ENCODE measurements around the gene PHRF1. TPM values are rescaled to one million over a fixed set of nuclear protein-coding genes. Genes with fewer than 3 reads are reported as not detected.
"Not testable (repeated sequence)": the region's sequence is repeated elsewhere in the genome, so short reads cannot be mapped to it uniquely, and the experiment has no call there.

Gene PHRF1
- total and polyA plus RNA-seq, 2 donors from 2014 or later, result 7.5 to 30.9 TPM

DNA sequence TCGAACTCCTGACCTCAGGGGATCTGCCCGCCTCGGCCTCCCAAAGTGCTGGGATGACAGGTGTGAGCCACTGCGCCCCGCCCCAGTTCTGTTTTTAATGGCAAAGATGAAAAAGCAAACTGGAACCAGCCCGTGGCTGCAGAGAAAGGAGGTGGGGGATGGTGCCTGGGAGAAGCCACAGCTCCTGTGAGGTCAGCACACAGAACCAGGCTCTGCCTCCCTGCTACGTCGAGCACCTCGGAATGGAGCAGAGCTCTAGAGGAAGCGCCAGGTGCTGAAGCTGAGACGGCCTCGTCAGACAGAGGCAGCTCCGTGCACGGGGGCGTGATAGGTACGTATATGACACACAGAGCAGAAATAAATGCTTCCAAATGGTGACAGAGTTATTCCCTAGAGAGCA, 69.3 kb downstream of the PHRF1 start:
- DNase-seq (no peak), FAIRE-seq (no peak)
- no peaks in the 10 kb centered on the region for H3K9me3 ChIP-seq (ENCODE audit: control insufficient read depth in 2 of 3, insufficient read depth in 1 of 3, low read length in 3 of 3)
- H3K36me3 ChIP-seq (ENCODE audit: control insufficient read depth in 2 of 3, insufficient read depth in 3 of 3, low read length in 3 of 3), result peaks cover 0 to 8% (median 0%) of the 10 kb centered on the region in 3 donors
- no peak overlapping the region for H3K27ac ChIP-seq (ENCODE audit: low read depth in 2 of 2, low read length in 2 of 2)
- no peak overlapping the region for H3K9ac ChIP-seq (ENCODE audit: low read length in 3 of 3)
- H3K27me3 ChIP-seq (ENCODE audit: control insufficient read depth, insufficient read depth, low read length), result no peaks in the 10 kb centered on the region
- H3K4me3 ChIP-seq (ENCODE audit: low read length in 3 of 3), result no peak overlapping the region
- peaks cover 0 to 3% (median 0%) of the 10 kb centered on the region in 3 donors for H3K4me1 ChIP-seq (ENCODE audit: control insufficient read depth in 2 of 3, insufficient read depth in 2 of 3, low read depth in 1 of 3, low read length in 3 of 3)
- intact Hi-C loops (cut with DNase I), result no loop called here
- TF ChIP-seq CTCF (IDR thresholded peaks at IDR 0.05; ENCODE audit: borderline replicate concordance, extremely low read depth, insufficient read depth), result no peak

DNA sequence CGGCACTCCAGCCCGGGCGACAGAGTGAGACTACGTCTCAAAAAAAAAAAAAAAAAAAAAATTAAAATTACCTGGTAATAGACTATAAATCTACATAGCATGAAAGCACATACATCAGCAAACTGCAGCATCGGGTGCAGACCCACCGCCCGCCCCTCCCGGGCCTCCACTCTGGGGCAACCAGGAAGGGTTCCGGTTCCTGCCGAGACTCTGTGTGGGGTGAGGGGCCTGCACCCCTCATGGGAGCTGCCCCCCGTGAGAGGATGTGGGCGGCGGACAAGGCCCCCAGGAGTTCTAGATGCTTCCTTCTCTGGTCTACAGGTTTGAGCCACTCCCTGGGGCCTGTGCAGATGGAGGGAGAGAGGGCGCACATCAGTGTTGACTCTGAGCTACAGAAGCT, 69.9 kb downstream of the PHRF1 start:
- peaks cover 0 to 8% (median 0%) of the 10 kb centered on the region in 3 donors for H3K36me3 ChIP-seq (ENCODE audit: control insufficient read depth in 2 of 3, insufficient read depth in 3 of 3, low read length in 3 of 3)
- no peak overlapping the region for H3K27ac ChIP-seq (ENCODE audit: low read depth in 2 of 2, low read length in 2 of 2)
- H3K9ac ChIP-seq (ENCODE audit: low read length in 3 of 3), result no peak overlapping the region
- FAIRE-seq (no peak), DNase-seq (no peak)
- intact Hi-C loops (cut with DNase I), result no loop called here
- H3K9me3 ChIP-seq (ENCODE audit: control insufficient read depth in 2 of 3, insufficient read depth in 1 of 3, low read length in 3 of 3), result no peaks in the 10 kb centered on the region
- no peak overlapping the region for H3K4me3 ChIP-seq (ENCODE audit: low read length in 3 of 3)
- no peak for TF ChIP-seq CTCF (IDR thresholded peaks at IDR 0.05; ENCODE audit: borderline replicate concordance, extremely low read depth, insufficient read depth)
- no peaks in the 10 kb centered on the region for H3K27me3 ChIP-seq (ENCODE audit: control insufficient read depth, insufficient read depth, low read length)
- peaks cover 0 to 3% (median 0%) of the 10 kb centered on the region in 3 donors for H3K4me1 ChIP-seq (ENCODE audit: control insufficient read depth in 2 of 3, insufficient read depth in 2 of 3, low read depth in 1 of 3, low read length in 3 of 3)

DNA sequence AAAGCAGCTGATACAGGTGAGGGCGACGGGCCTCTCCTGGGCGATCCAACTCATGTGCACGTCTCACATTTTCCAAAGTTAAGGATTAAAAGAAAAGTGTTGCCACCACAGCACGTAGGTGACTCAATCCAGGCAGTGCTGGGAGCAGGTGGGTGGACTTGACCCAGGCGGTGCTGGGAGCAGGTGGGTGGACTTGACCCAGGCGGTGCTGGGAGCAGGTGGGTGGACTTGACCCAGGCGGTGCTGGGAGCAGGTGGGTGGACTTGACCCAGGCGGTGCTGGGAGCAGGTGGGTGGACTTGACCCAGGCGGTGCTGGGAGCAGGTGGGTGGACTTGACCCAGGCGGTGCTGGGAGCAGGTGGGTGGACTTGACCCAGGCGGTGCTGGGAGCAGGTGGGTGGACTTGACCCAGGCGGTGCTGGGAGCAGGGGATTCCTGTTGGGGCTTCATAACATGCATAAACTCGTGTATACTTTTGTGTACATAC, 71.4 kb downstream of the PHRF1 start:
- H3K9ac ChIP-seq (ENCODE audit: low read length in 3 of 3); H3K27me3 ChIP-seq (ENCODE audit: control insufficient read depth, insufficient read depth, low read length); H3K36me3 ChIP-seq (ENCODE audit: control insufficient read depth in 2 of 3, insufficient read depth in 3 of 3, low read length in 3 of 3); H3K9me3 ChIP-seq (ENCODE audit: control insufficient read depth in 2 of 3, insufficient read depth in 1 of 3, low read length in 3 of 3); intact Hi-C loops (cut with DNase I); FAIRE-seq; DNase-seq; H3K4me1 ChIP-seq (ENCODE audit: control insufficient read depth in 2 of 3, insufficient read depth in 2 of 3, low read depth in 1 of 3, low read length in 3 of 3); H3K27ac ChIP-seq (ENCODE audit: low read depth in 2 of 2, low read length in 2 of 2); H3K4me3 ChIP-seq (ENCODE audit: low read length in 3 of 3): not testable (repeated sequence)

GRCh38 chr11:650482-650881, 74.2 kb downstream of the PHRF1 start:
- H3K4me3 ChIP-seq (ENCODE audit: low read length in 3 of 3), result no peak overlapping the region
- H3K27ac ChIP-seq (ENCODE audit: low read depth in 2 of 2, low read length in 2 of 2), result no peak overlapping the region
- H3K36me3 ChIP-seq (ENCODE audit: control insufficient read depth in 2 of 3, insufficient read depth in 3 of 3, low read length in 3 of 3), result no peaks in the 10 kb centered on the region
- no peaks in the 10 kb centered on the region for H3K9me3 ChIP-seq (ENCODE audit: control insufficient read depth in 2 of 3, insufficient read depth in 1 of 3, low read length in 3 of 3)
- TF ChIP-seq CTCF (IDR thresholded peaks at IDR 0.05; ENCODE audit: borderline replicate concordance, extremely low read depth, insufficient read depth), result no peak
- FAIRE-seq (no peak), DNase-seq (no peak)
- intact Hi-C loops (cut with DNase I), result no loop called here
- H3K4me1 ChIP-seq (ENCODE audit: control insufficient read depth in 2 of 3, insufficient read depth in 2 of 3, low read depth in 1 of 3, low read length in 3 of 3), result peaks cover 0 to 3% (median 0%) of the 10 kb centered on the region in 3 donors
- H3K9ac ChIP-seq (ENCODE audit: low read length in 3 of 3), result no peak overlapping the region
- H3K27me3 ChIP-seq (ENCODE audit: control insufficient read depth, insufficient read depth, low read length), result no peaks in the 10 kb centered on the region

DNA sequence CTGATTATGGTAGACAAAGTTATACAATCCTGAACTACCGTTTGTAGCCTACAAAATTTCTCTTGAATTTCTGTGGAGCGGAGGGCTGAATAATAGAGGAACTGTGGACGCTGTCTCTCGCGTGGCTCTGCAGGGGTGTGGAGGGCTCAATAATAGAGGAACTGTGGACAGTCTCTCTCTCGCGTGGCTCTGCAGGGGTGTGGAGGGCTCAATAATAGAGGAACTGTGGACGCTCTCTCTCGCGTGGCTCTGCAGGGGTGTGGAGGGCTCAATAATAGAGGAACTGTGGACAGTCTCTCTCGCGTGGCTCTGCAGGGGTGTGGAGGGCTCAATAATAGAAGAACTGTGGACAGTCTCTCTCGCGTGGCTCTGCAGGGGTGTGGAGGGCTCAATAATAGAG, 76.9 kb downstream of the PHRF1 start:
- intact Hi-C loops (cut with DNase I); H3K27me3 ChIP-seq (ENCODE audit: control insufficient read depth, insufficient read depth, low read length); DNase-seq; H3K36me3 ChIP-seq (ENCODE audit: control insufficient read depth in 2 of 3, insufficient read depth in 3 of 3, low read length in 3 of 3); FAIRE-seq; H3K27ac ChIP-seq (ENCODE audit: low read depth in 2 of 2, low read length in 2 of 2); H3K9me3 ChIP-seq (ENCODE audit: control insufficient read depth in 2 of 3, insufficient read depth in 1 of 3, low read length in 3 of 3); H3K4me1 ChIP-seq (ENCODE audit: control insufficient read depth in 2 of 3, insufficient read depth in 2 of 3, low read depth in 1 of 3, low read length in 3 of 3); H3K4me3 ChIP-seq (ENCODE audit: low read length in 3 of 3); H3K9ac ChIP-seq (ENCODE audit: low read length in 3 of 3): not testable (repeated sequence)

All from kidney (tissue), 14 donors.